Osteocyte (in vitro differentiated cells): Measurements from ENCODE around the gene IGF2. TPM values are rescaled to one million over a fixed set of nuclear protein-coding genes. Genes with fewer than 3 reads are reported as not detected.

Source experiments
- DNase-seq: peaks from one replicate; pipeline ENCODE4 v3.0.0; 2021; ENCODE audit warnings: mixed read lengths; ENCODE audit not compliant: unreplicated experiment; ENCODE audit errors: extremely low spot score
- H3K27ac Mint-ChIP-seq: one replicate; pipeline ENCODE4 v1.8.0; 2021; ENCODE audit warnings: mild to moderate bottlenecking, mixed read lengths; ENCODE audit not compliant: unreplicated experiment
- H3K27me3 Mint-ChIP-seq: one replicate; pipeline ENCODE4 v1.8.0; 2021; ENCODE audit warnings: mixed read lengths; ENCODE audit not compliant: unreplicated experiment
- H3K36me3 Mint-ChIP-seq: one replicate; pipeline ENCODE4 v1.8.0; 2021; ENCODE audit warnings: mixed read lengths; ENCODE audit not compliant: unreplicated experiment
- H3K4me1 Mint-ChIP-seq: one replicate; pipeline ENCODE4 v1.8.0; 2021; ENCODE audit warnings: mixed read lengths; ENCODE audit not compliant: unreplicated experiment
- H3K4me3 Mint-ChIP-seq: one replicate; pipeline ENCODE4 v1.8.0; 2021; ENCODE audit warnings: mild to moderate bottlenecking, moderate library complexity, mixed read lengths; ENCODE audit not compliant: unreplicated experiment
- H3K9me3 Mint-ChIP-seq: one replicate; pipeline ENCODE4 v1.8.0; 2021; ENCODE audit warnings: mixed read lengths; ENCODE audit not compliant: unreplicated experiment
- CTCF ChIP-seq: fragments of 200-600 bp; sonication (generic); IDR thresholded peaks from 2 replicates; pipeline ENCODE4 v1.5.0; 2021; ENCODE audit warnings: antibody characterized with exemption, mild to moderate bottlenecking, moderate library complexity
- long read RNA-seq: library from polyadenylated mRNA; unstranded; transcript quantifications from one replicate; pipeline ENCODE4 v2.0.0, GENCODE V29; 2021
- total RNA-seq: library from RNA; stranded (reverse); gene quantifications from 2 replicates; pipeline ENCODE4 v1.2.1, GENCODE V29; 2021

IGF2 gene
- total RNA-seq, result 521 and 590 TPM in 2 replicates
- long read RNA-seq, partial matches to known transcripts, result 1 of 3 reads
- long read RNA-seq, other reads (novel, unspliced or antisense), result 1 of 3 reads

GRCh38 chr11:2139123-2139521 lies at the start of gene IGF2:
Gene IGF2, minus strand, starts transcription at chr11:2139389. Its CDS starts 3,866 bp downstream, at chr11:2135523.
- DNase-seq, result no peak
- peak; percentile 25 for TF ChIP-seq CTCF
- H3K36me3 Mint-ChIP-seq, result peaks cover 6% of the 10 kb centered on the region
- peaks cover 43% of the 10 kb centered on the region for H3K4me1 Mint-ChIP-seq
- peaks cover 35% of the 10 kb centered on the region for H3K27me3 Mint-ChIP-seq
- H3K27ac Mint-ChIP-seq, result peak within 1 kb of the TSS; percentile 63
- peak within 1 kb of the TSS; percentile 76 for H3K4me3 Mint-ChIP-seq
- H3K9me3 Mint-ChIP-seq, result no peaks in the 10 kb centered on the region

- DNase-seq, result no peak
- Mint-ChIP-seq H3K4me3 (no peak overlapping the region), H3K4me1 (peaks cover 11% of the 10 kb centered on the region), H3K27me3 (peaks cover 43% of the 10 kb centered on the region), H3K27ac (no peak overlapping the region), H3K36me3 (no peaks in the 10 kb centered on the region), H3K9me3 (no peaks in the 10 kb centered on the region)
- no peak for TF ChIP-seq CTCF
Measured at GRCh38 chr11:2188745-2189144, 49.6 kb upstream of the IGF2 start.

- Mint-ChIP-seq H3K27ac (no peak overlapping the region), H3K9me3 (no peaks in the 10 kb centered on the region), H3K36me3 (no peaks in the 10 kb centered on the region), H3K4me3 (no peak overlapping the region), H3K27me3 (peaks cover 43% of the 10 kb centered on the region), H3K4me1 (peaks cover 8% of the 10 kb centered on the region)
- TF ChIP-seq CTCF, result no peak
- DNase-seq, result no peak
Measured at GRCh38 chr11:2187280-2187707, 48.1 kb upstream of the IGF2 start.

GRCh38 chr11:2186669-2187279 lies 47.6 kb upstream of the IGF2 start:
- TF ChIP-seq CTCF, result peak; percentile 53
- Mint-ChIP-seq H3K4me1 (peaks cover 8% of the 10 kb centered on the region), H3K4me3 (no peak overlapping the region)

GRCh38 chr11:2185324-2186085 lies 46.3 kb upstream of the IGF2 start:
- no peaks in the 10 kb centered on the region for H3K9me3 Mint-ChIP-seq
- DNase-seq, result no peak
- TF ChIP-seq CTCF, result no peak
- no peak overlapping the region for H3K4me3 Mint-ChIP-seq
- H3K4me1 Mint-ChIP-seq, result peaks cover 3% of the 10 kb centered on the region
- peaks cover 28% of the 10 kb centered on the region for H3K27me3 Mint-ChIP-seq
- no peak overlapping the region for H3K27ac Mint-ChIP-seq
- no peaks in the 10 kb centered on the region for H3K36me3 Mint-ChIP-seq

More at GRCh38 chr11:2186669-2187279, 47.6 kb upstream of the IGF2 start:
- Mint-ChIP-seq H3K36me3 (no peaks in the 10 kb centered on the region), H3K27ac (no peak overlapping the region), H3K27me3 (peaks cover 41% of the 10 kb centered on the region), H3K9me3 (no peaks in the 10 kb centered on the region)
- DNase-seq, result no peak
